Measurements from ENCODE around the gene SCN2A.

SCN2A gene

GRCh38 chr2:165425556-165425955 is 186.3 kb downstream of the SCN2A start:
- no peak for DNase-seq

- no peak for DNase-seq
These were observed 188.5 kb downstream of the SCN2A start for GRCh38 chr2:165427686-165428085.

GRCh38 chr2:165428926-165429325 is 189.7 kb downstream of the SCN2A start:
- no peak for DNase-seq

- DNase-seq = no peak
These were observed 191.8 kb downstream of the SCN2A start for GRCh38 chr2:165431014-165431413.

- DNase-seq = no peak
These were observed 193.2 kb downstream of the SCN2A start for GRCh38 chr2:165432234-165432966.

GRCh38 chr2:165434865-165435496 is 195.8 kb downstream of the SCN2A start:
- no peak for DNase-seq

GRCh38 chr2:165435611-165436010 is 196.4 kb downstream of the SCN2A start:
- no peak for DNase-seq

GRCh38 chr2:165436559-165436958 is 197.3 kb downstream of the SCN2A start:
- DNase-seq = no peak

GRCh38 chr2:165440367-165440766 is 201.2 kb downstream of the SCN2A start:
- no peak for DNase-seq
